Activated CD4-positive, alpha-beta T cell treated with anti-CD3 and anti-CD28 coated beads for 24 hours (primary cell): ENCODE results near the gene HOATZ.
A peak's percentile ranks its signal among the peaks of the same experiment; 100 is the strongest.

Source experiments
- DNase-seq, 2 donors: peaks; one replicate each; pipeline ENCODE4 v3.0.0-alpha.2; 2020; ENCODE audit warnings: low read depth in 2 of 2

HOATZ gene

GRCh38 chr11:111549196-111549868, 34.8 kb downstream of the HOATZ start:
- no peak for DNase-seq

GRCh38 chr11:111549869-111550203, 35.3 kb downstream of the HOATZ start:
- no peak for DNase-seq

DNA sequence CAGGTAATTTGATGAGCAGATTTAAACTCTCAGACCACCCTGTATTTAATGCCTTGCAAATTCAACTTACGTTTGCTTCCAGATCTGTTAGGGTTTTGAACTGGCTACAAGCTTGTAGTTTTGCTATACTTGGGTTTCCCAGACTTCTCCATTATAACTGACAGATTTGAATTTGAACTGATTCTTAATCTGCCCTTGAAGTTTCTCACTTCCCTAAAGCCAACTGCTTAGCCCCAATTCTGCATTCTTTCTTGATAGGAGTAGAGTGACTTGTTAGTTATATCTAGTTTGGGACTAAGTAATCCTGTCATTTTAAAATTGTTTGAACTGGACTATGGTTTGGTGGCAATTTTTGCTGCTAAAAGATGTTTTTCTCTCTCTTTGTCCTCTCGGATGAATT, 35.7 kb downstream of the HOATZ start:
- DNase-seq, result no peak

GRCh38 chr11:111554532-111554931, 40.0 kb downstream of the HOATZ start:
- DNase-seq, result no peak

DNA sequence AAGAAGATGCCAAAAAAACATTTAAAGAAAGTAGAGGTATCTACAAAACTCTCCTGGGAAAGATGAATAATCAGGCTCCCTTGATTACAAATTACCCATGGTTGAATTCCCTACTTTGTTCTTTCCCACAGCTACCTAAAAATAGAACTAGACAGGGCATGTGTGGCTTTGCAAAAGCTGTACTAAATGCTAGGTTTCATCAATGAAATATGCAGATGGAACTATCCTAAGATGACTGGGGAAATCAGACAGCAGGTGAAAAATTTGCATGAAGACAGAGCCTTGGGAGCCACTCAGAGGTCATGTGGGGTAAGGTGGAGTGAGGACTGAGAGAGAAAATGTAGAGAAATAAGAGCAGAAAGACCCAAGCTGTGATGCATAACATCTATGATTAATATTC, 40.7 kb downstream of the HOATZ start:
- no peak for DNase-seq

DNA sequence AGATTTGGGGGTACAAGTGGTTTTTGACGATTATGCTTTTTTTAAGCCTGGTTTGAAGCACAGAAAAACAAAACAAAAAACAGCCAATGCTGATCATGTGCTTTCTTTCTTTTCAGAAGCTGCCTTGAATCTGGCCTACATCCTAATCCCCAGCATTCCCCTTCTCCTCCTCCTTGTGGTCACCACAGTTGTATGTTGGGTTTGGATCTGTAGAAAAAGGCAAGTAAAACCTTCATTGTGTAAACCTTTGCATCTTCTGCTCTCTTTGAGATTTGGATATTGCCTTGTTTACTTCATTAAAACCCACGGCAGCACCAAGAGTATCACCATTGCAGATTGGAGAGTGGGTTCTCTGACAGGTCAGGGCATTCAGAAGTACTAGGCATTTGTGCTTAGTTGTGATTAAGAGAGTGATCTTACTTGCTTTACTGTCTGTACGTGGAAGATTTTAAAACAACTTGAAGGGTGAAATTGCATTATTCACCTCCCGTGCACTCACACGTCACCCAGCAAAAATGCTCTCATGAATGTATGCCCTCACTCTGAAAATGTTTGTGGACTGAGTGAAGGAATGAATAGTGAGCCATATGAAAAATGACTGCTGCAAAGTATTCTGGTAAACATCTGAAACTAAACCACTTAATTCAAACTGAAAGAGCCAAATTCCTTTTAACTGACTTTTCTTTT, 43.0 kb downstream of the HOATZ start:
- no peak for DNase-seq

DNA sequence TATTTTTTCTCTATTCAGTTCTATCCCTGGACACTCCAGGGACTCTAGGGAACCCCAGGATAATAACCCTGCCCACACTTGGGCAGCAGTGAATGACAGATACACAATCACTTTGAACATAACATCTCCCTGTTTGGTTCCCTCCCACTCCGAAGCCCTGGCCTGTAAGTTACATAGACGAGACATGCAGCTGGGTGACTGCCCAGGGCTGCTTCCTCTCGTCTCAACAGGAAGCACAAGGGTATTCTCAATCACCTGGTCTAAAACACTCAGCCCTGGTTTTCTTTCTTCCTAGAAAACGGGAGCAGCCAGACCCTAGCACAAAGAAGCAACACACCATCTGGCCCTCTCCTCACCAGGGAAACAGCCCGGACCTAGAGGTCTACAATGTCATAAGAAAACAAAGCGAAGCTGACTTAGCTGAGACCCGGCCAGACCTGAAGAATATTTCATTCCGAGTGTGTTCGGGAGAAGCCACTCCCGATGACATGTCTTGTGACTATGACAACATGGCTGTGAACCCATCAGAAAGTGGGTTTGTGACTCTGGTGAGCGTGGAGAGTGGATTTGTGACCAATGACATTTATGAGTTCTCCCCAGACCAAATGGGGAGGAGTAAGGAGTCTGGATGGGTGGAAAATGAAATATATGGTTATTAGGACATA, 45.4 kb downstream of the HOATZ start:
- DNase-seq, result no peak

GRCh38 chr11:111560800-111561199, 46.2 kb downstream of the HOATZ start:
- DNase-seq, result no peak

DNA sequence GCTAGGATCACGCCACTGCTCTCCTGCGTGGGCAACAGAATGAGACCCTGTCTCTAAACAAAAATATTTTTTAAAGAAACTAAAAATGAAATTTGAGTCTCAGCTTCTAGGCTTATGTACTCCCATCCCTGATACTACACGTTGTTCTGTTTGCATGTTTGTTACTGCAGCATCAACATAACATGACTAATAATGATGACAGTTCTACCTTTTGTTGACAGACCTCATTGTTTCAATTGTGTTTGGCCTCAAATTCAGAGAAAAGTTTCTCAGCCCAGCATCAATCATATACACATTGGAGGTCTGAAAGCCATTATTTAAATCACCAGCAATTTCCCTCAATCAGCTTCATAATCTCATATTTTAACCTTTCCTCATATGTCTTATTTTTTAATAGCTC, 46.7 kb downstream of the HOATZ start:
- no peak for DNase-seq

GRCh38 chr11:111561791-111562325, 47.3 kb downstream of the HOATZ start:
- DNase-seq, result no peak

DNA sequence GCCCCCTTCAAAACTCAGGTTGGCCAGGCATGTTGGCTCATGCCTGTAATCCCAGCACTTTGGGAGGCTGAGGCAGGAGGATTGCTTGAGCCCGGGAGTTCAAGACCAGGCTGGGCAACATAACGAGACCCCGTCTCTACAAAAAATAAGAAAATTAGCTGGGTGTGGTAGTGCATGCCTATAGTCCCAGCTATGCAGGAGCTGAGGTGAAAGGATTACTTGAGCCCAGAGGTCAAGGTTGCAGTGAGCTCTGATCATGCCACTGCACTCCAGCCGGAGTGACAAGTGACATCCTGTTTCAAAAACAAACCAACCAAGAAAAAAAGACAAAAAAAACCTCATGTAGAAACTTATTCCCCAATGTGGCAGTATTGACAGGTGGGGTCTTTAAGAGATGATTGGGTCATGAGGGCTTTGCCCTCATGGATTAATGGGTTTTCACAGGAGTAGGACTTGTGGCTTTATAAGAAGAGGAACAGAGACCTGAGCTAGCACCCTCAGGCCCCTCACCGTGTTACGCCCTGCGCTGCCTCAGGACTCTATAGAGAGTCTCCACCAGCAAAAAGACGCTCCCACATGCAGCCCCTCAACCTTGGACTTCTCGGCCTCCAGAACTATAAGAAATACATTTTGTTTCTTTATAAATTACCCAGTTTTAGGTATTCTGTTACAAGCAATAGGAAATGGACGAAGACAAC, 48.3 kb downstream of the HOATZ start:
- no peak for DNase-seq

- peak; percentile 34 to 58 for DNase-seq
Observed at GRCh38 chr11:111565114-111565720, 50.6 kb downstream of the HOATZ start.

DNA sequence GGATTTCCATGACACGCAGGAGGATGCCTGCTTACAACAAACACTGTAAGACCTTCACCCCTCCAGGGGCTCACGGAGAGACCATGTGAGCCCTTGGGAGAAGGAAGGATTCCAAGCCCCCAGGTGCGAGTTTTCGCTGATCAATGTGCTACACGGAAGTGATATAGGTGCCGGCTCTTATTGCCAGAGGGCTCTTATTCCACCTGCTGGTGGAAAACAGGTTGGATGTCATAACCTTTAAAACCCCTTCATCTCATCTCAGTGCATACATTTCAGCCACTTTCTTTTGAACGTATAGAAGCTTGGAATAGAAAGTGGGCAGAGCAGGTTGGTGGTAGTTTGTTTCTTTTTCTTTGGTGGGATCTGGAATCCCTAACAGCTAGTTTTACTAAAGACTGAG, 51.7 kb downstream of the HOATZ start:
- DNase-seq, result no peak

DNA sequence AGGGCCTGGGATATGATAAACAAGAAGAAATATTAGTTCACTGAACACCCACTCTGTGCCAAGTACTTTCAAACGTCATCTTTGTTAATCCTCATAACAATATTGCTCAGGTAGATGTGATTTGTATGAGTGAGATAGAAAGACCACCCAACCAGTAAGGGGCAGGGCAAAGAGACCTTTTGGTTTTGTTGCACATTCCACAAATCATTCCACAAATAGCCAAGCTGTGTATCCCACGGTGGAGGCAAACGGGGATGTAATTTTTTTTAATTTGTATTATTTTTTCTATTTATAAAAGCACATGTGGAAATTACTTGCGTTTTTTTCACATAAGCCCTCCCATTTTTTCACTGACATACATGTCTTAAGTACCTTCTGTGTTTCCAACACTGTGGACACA, 54.9 kb downstream of the HOATZ start:
- no peak for DNase-seq

DNA sequence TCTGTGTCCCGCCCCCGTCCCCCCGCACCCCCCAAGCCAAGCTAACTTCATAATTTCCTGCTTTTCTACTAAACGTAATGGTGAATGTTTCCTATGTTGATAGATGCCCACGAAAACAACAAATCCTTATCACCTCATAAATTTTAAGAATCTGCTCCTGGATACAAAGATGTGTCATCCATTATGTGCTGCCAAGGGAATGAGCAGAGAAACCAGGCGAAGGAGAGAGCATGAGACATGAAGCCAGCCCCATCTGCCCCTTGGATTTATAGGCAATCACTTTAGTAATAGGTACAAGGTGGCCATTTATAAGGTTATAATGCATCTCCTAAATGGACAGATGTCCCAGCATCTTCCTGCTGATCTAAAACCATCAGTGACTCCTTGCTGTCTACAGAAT, 56.2 kb downstream of the HOATZ start:
- no peak for DNase-seq

DNA sequence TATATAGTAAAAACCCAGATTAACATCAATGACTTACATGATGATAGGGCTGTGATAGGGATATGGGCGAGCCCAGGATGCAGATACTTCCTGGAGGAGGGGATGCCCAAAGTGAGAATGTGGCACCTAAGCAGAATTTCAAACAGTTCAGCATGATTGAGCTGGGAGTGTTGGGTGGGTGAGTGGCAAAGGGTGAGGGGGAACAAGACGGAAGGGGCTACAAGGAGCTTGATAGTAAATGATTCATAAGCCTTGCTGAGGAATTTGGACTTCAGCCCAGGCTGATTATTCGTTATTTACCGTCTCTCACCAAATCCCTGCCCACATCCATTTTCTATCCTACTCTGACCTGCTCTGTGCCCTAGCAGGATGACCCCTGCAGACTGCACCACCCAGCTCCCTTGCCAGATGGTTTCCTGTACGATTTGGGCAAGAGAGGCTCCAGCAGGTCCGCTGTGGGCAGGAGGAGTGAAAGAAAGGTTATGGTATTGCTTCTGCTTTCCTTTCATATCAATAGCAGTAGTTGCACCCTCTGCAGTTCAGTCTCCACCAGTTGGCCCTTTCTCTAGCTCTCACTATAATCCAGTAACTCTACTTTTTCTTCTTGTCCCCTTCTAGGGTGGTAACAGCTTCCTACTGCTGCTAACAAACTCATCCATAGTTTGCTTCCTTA, 57.4 kb downstream of the HOATZ start:
- DNase-seq, result no peak

GRCh38 chr11:111572581-111572980, 58.0 kb downstream of the HOATZ start:
- DNase-seq, result no peak

DNA sequence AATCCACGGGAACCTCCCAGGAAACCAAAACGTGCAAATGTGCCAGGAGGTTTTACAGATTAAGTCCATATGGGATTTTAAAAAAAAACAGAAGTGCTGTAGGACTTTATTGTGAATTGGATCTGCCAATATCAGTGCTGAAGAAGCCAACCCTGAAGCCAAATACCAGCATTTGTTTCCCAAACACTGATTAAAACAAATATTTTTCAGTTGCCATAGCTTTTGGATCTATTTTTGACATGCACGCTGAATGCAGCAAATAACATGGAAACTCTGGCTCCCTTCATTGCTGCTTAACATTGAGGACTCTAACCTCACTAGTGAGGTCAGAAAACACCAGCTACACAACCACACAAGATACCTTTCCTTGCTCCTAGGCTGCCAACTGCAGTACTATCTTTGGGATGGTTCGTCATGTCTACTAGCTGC, 59.3 kb downstream of the HOATZ start:
- no peak for DNase-seq

- DNase-seq, result no peak
Observed at GRCh38 chr11:111574373-111575225, 60.0 kb downstream of the HOATZ start.

- no peak for DNase-seq
Observed at GRCh38 chr11:111575740-111576139, 61.2 kb downstream of the HOATZ start.
